Left lobe of liver (tissue), 2 donors: Measurements from ENCODE around the gene DBNDD1. TPM values are rescaled to one million over a fixed set of nuclear protein-coding genes. Genes with fewer than 3 reads are reported as not detected.
"Not testable (repeated sequence)": the region's sequence is repeated elsewhere in the genome, so short reads cannot be mapped to it uniquely, and the experiment has no call there.

ENCODE experiments used
- ATAC-seq: fragments of 200-7000 bp; cut with Tn5 transposase; one replicate; pipeline ENCODE4 v1.9.1; 2020; ENCODE audit warnings: mild to moderate bottlenecking, moderate library complexity
- DNase-seq: peaks from one replicate; pipeline ENCODE4 v3.0.0-alpha.2; 2020; ENCODE audit warnings: low spot score
- total RNA-seq: library from RNA; stranded (reverse); gene quantifications from one replicate; pipeline ENCODE4 v1.2.1, GENCODE V29; 2021
- donor health status: DM: no; HTN: no; CAD: no; lungs with moderate emphysema.
- donor health status: DM: no; HTN: yes; CAD: no.

DBNDD1 gene
- total RNA-seq, 1 donor from 2014 or later = 3.3 TPM

DNA sequence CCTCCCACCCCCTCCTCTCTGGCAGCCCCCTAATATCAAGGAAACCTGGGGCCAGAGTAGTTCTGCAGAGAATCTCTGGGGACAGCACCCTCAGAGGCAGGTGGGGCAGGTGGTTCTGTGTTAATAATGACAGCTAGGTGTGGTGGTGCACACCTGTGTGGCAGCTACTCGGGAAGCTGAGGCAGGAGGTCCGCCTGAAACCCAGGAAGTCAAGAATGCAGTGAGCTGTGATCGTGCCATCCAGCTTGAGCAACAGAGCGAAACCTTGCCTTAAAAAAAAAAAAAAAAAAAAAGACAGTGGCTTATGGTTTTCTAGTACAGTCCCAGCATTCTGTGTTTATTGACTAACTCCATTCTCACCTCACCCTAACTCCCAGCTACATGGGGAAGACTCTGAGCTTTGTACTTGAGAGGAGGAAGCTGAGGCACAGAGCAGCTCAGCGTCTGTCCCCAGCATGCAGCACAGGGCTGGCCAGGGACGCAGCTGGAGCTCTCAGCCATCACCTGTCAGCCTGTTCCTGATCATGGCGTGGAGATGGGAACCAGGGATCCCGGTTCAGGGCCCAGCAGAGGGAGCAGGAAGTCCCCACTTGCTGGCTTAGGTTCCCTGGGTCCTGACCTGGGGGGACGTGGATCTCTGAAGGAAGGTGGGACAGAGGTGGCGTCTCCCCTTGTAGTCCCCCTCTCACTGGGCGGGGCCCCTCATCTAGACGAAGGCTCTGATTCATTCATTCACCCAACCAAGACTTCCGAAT is 6.1 kb downstream of the DBNDD1 start:
- no peak for ATAC-seq
- DNase-seq = no peak

DNA sequence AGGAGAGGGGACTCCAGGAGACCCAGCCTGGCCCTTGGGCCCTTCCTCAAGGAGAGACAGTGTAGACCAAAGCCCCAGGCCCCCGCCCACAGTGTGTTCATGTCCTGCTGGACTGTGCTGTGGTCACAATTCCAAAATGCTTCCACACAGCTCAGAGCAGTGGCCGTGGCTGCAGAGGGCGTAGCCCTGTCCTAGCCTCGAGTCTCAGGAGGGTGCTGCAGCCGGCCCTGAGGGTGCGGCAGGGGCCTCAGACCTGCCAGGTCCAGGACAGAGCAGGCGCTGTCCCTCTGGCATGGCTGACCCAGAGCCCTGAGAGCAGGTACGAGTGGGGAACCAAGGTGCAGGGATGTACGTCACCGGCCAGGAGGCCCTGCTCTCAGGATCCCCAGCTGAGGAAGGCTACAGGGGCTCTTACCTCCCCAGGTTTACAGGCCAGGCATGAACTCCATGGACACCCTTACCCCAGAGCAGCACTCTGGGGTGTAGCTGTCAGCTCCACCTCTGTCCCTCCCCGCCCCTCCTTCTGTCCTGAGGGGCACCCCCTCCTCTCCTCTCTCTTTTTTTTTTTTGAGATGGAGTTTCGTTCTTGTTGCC is 7.3 kb downstream of the DBNDD1 start:
- ATAC-seq = no peak

DNA sequence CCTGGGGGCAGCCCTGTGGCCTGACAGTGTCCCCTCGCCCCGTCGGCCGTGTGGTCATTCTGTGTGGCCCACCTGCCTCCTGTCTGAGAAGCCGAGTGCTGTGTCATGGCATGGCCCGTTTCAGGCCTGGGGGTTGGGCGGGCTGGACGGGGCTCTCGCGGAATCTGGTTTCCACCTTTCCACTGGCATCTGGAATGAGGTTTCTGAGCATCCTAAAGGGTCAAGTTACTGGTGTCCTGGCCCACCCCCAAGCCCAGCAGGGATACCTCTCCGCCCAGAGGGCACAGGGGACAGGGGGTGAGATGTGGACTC is 7.8 kb downstream of the DBNDD1 start:
- ATAC-seq = no peak
- no peak for DNase-seq

More for the DNA sequence above, 7.3 kb downstream of the DBNDD1 start:
- no peak for DNase-seq

DNA sequence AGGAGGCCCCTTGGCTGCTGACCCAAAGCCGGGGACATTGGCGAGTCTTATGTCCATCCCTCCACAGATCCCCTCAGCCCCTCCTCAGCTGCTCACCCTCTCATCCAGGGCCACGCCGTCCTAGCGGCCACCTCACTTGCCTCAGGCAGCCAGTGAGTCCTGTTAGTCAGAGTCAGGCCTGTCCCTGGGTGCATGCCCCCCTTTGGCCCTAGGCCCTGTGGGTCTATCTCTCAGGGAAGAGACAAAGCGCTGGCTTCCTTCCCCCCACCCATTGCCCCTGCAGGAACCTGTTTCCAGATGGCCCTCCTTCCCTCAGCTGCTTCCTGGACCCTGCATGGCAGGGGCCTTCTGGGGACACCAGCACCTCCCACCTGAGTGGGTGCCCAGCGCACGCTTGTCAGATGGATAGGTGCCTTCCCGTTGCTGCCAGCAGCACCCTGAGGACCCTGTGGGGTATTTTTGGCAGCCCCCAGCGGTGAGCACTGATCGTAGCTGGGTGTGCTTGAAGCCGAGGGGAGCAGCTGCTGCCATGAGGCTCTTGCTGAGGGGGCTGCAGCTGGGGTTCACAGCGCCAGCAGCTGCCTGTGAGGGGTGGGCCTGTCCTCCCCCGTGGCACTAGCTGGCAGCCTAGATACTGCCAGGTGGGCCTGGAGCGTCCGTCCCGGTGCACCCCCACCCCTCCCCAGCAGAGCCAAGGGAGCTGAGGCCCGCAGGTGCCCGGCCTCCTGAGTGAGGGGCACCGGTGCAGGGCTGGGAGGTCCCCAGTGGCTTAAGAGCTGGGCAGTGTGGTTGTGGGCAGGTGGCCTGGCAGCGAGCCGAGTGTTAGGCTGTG is 8.4 kb downstream of the DBNDD1 start:
- DNase-seq (no peak), ATAC-seq (no peak)

DNA sequence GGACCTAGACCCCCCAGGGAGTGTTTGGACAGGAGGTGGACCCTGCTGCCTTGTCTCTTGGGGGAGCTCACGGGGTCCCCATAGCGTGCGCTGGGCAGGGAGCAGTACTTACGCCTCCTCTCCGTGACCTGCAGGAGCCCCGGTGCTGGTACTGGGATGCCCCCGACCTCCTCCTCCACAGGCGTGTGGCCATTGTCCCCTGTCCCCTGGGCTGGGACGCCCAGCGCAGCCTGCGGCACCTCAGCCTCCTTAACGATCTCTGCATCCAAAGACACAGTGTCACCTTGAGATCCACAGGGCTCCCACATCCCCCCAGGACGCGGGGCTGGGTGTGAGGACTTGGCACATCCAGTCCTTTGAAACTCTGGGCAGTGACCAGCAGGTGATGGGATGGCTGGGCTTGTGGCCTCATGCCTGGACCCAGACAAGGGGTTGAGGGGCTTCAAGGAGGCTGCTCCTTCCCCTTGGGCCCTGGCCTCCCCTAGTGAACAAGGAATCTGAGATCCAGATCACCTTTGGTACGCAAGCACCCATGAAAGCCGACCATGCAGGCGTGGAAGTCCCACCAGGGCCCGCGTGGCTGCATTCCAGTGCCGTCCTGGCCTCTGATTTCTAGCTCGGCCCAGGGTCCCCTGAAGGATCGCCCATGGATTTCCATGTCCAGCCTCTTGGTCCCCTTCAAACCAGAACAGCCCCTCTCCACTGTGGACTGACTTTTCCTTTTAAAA is 9.9 kb downstream of the DBNDD1 start:
- DNase-seq = no peak
- peak; percentile 16 for ATAC-seq

DNA sequence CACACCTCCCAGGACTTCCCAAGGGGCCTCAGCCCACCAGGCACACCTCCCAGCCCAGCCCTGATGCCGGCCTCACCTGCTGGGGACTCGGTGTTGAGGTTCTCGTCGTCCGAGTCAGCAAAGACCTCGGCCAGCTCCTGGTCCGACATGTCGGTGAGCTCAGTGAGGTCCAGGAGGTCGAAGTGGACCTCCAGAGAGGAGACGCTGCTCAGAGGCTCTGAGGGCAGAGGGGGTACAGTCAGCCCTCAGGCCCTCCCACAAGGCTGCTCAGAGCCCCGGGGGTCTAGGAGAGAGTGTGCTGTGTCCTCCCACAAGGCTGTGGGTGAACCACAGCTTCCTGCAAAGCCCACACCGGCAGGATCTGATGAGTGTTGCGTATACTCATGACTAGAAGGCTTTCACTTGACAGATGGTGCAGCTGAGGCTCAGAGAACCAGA is 10.5 kb downstream of the DBNDD1 start:
- DNase-seq (no peak), ATAC-seq (peak; percentile 17)

DNA sequence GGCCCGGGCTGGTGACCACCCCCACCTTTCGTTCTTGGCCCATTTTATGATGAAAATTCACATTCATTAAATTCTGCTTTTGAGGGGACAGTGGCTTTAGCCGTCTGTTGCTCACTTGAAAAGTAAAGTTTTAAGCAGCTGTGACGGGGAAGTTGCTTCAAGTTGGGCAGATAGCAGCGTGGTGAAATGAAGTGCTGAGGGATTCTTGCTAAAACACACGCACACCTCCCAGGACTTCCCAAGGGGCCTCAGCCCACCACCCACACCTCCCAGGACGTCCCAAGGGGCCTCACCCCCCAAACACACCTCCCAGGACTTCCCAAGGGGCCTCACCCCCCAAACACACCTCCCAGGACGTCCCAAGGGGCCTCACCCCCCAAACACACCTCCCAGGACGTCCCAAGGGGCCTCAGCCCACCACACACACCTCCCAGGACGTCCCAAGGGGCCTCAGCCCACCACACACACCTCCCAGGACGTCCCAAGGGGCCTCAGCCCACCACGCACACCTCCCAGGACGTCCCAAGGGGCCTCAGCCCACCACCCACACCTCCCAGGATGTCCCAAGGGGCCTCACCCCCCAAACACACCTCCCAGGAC is 11.5 kb downstream of the DBNDD1 start:
- not testable (repeated sequence) for ATAC-seq, DNase-seq

DNA sequence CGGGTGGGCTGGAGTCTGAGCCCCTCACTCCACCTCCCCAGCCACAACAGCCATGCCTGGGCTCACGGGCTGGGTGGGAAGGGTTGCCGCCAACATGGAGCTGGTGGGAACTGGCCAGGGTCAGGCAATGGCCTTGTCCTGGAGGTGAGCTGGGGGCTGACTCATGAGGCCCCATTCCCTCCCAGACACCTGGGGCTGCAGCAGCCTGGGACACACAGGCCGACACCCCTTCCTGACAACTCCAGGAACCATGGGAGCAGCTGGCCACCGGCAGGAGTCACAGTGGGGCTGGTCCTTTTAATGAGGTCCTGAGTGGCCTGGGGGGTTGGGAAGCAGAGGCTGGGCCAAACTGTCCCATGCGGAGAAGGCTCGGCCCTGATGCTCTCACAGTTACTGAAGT is 12.2 kb downstream of the DBNDD1 start:
- DNase-seq = no peak
- no peak for ATAC-seq

DNA sequence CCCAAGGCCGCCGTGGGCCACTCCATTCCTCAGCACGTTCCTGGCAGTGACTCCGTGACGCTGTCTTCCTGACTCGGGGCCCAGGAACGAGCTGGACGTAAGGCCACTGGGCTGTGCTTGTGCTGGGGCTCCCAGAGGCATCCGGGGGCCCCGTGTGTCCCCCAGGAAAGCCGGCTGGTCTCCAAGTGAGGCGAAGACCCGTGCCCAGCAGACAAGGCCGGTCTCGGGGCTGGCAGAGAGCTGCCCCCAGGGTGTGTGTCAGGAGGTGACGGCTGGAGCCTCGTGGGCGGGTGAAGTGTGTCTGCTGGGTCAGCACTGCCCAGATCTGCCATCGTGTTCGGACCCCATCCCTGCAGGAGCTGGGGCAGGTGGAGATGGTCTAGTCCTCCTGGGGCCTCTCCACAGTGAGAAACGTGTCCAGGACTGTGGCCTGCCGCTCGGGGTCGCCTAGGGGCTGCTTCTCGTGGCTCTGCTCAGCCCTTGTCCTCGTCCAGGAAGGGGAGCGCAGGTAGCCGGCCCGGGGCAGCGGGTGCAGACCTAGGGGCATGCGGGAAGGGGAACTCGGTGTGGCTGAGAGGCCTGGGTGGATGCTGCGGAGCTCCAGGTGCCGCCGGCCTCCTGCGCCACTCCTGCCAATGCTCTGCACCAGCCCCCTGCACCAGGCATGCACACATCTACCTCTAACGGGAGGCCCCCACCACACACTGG is 13.1 kb downstream of the DBNDD1 start:
- DNase-seq (no peak), ATAC-seq (no peak)

DNA sequence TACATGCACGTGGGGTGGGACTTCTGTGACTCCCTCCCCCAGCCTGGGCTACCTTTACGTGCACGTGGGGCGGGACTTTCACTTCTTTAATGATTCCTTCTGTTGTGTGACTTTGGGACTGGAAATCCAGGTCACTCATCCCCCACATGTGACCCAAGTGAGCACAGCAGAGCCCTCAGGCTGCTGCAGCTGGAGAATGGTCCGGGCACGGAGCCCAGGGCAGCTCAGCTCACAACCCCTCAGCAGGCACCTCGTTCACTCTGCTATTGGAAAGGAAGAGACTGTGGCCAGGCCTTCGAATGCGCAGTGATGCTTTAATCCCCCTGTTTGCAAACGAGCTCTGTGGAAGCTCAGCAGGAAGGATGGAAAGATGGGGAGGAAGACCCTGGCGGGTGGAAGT is 14.7 kb downstream of the DBNDD1 start:
- ATAC-seq (no peak), DNase-seq (no peak)

DNA sequence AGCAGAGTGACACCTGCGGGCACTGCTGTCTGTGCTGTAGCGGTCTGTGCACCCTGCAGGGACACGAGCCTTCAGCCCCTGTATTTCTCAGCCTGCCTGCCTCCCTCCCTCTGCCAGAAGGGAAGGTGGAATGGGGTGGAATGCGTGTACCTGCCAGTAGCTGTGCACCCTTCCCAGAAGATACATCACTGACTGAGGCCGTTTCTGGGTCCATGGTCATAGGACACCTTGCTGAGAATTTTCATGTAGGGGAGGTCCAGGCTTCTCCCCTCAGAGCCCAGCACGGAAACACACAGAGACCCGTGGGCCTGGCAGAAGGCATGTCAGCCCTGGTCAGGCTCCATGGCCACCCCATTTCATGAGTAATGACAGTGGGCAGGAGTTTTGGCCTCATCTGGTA is 16.5 kb downstream of the DBNDD1 start:
- DNase-seq (no peak), ATAC-seq (no peak)

DNA sequence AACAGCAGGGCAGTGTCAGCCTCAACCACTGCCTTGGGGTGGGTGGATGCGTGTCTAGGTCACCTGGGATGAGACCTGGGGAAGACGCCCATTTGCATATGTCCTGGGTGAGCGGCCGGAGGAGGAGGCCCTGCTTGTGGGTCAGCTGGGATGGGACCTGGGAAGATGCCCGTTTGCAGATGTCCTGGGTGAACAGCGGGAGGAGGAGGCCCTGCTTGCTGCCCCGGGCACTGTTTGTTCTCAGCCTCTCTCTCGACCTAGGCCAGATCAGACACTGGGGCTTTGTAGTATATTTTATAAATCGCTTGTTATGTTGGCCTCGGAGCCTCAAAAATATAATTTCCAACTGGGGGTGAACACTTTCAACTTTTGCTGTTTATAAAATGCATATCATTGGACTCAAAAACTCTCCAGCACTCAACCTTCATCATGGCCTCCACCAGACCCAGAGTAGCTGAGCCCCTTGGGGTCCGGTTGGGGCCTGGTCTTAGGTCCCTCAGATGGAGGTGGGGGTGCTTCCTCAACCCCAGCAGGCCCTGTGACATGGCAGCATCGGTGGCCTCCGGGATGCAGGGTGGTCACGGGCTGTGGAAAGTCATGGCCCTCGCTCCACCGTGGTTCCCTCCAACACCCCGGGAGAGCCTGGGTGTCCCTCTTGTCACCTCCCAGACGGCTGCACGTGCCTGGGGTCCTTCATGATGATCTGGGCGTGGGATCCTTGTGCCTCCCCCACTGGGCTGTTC is 17.3 kb downstream of the DBNDD1 start:
- DNase-seq (no peak), ATAC-seq (no peak)

DNA sequence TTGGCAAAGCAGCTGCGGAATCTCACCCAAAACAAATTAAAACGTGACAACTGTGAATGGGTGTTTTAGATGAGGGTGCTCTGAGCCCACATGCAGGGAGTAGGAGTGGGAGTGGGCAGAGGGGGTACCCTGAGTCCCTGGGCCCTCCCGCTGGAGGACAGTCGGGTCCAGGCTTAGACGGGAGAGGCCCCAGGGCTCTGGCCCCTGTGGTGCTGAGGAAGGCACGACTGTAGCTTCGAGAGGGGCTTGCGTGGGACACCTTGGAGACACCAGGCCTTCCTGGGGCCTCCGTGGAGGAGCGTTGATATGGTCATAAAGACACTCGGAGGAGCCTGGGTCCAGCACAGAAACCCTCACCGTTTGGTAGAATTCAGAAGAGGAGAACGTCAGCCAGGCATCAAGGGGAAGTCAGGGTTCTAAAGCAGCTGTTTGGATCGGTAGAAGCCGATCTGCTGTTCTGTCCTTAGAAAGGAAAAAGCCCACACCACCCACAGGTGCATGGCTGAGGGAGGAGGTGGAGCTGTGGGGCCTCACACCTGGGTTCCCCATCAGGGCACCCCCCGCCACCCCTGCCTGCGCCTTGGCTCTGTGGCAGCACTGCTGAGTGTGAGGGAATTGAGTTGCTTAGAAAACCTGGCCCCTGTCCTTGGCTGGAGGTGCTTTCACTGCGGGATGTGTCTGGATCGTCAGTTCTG is 18.4 kb downstream of the DBNDD1 start:
- DNase-seq (no peak), ATAC-seq (no peak)

DNA sequence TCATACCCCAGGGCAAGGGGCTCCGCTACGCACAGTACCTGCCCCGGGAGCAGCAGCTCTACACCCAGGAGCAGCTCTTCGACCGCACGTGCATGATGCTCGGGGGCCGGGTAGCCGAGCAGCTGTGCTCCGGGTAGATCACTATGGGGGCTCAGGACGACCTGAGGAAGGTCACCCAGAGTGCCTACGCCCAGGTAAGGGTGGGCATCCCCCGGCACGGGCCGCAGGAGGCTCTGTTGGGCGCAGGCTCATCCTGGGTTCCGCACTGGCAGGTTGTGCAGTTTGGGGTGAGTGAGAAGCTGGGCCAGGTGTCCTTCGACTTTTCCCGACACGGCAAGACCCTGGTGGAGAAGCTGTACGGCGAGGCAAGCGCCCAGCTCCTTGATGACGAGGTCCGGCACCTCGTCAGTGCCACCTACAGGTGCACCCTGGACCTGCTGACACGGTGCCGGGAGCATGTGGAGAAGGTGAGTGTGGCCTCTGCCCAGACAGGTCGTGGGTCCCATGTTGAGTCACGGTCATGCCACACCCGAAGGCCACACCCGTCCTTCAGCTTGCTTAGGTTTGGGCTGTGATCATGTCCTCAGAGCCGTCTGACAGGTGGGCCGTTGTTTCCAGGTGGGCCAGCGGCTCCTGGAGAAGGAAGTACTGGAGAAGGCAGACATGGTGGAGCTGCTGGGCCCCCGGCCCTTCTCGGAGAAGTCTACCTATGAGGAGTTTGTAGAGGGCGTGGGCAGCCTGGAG is 19.3 kb downstream of the DBNDD1 start:
- peak; percentile 15 for ATAC-seq
- no peak for DNase-seq

DNA sequence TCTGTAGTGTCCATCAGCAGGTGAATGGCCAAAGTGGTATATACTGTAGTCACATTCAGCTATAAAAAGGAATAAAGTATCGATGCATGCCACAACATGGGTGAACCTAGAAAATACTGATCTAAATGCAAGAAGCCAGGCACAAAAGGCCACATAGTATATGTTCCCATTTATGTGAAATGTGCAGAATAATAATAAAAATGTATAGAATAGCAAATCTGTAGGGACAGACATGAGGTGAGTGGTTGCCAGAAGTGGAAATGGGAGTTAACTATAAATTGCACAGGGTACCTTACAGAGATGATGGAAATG is 23.1 kb downstream of the DBNDD1 start:
- DNase-seq (no peak), ATAC-seq (no peak)

DNA sequence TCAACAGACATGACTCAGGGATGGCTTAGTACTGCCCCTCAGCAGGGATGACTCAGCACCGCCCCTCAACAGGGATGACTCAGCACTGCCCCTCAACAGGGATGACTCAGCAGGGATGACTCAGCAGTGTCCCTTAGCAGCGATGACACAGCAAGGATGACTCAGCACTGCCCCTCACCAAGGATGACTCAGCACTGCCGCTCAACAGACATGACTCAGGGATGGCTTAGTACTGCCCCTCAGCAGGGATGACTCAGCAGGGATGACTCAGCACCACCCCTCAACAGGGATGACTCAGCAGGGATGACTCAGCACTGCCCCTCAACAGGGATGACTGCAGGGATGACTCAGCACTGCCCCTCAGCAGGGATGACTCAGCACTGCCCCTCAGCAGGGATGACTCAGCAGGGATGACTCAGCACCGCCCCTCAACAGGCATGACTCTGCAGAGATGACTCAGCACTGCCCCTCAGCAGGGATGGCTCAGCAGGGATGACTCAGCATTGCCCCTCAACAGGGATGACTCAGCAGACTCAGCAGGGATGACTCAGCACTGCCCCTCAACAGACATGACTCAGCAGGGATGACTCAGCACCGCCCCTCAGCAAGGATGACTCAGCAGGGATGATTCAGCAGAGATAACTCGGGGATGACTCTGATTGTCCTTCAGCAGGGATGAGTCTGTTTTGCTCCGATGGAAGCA is 23.6 kb downstream of the DBNDD1 start:
- ATAC-seq = not testable (repeated sequence)

DNA sequence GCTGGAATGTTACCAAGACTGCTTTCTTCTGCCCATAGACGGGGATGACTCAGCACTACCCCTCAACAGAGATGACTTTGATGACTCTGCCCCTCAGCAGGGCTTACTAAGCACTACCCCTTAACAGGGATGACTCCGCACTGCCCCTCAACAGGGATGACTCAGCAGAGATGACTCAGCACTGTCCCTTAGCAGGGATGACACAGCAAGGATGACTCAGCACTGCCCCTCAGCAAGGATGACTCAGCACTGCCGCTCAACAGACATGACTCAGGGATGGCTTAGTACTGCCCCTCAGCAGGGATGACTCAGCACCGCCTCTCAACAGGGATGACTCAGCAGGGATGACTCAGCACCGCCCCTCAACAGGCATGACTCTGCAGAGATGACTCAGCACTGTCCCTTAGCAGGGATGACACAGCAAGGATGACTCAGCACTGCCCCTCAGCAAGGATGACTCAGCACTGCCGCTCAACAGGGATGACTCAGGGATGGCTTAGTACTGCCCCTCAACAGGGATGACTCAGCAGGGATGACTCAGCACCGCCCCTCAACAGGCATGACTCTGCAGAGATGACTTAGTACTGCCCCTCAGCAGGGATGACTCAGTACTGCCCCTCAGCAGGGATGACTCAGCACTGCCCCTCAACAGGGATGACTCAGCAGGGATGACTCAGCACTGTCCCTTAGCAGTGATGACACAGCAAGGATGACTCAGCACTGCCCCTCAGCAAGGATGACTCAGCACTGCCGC is 24.4 kb downstream of the DBNDD1 start:
- not testable (repeated sequence) for DNase-seq
- peak; percentile 34 for ATAC-seq

More for the DNA sequence above, 23.6 kb downstream of the DBNDD1 start:
- not testable (repeated sequence) for DNase-seq
